ENCODE measurements around the gene SMARCD1.

The SMARCD1 gene

GRCh38 chr12:50120953-50121352, 35.8 kb downstream of the SMARCD1 start:
- Histone ChIP-seq H3K4me2 (ENCODE audit: low read depth, low read length, poor library complexity, severe bottlenecking) (no peak overlapping the region), H3K79me2 (ENCODE audit: insufficient read depth, low read length) (peaks cover 39% of the 10 kb centered on the region), H3F3A (ENCODE audit: low read depth) (peaks cover 3% of the 10 kb centered on the region; the same call in 1 of the 2 replicates), H3K9me2 (replicated peaks; ENCODE audit: low read depth, low read length) (no peaks in the 10 kb centered on the region), H3K9me3 (ENCODE audit: insufficient read depth, low read depth, low read length) (no peaks in the 10 kb centered on the region), H2AFZ (ENCODE audit: low read length) (no peak overlapping the region), H4K20me1 (ENCODE audit: insufficient read depth, low read length, poor library complexity, severe bottlenecking) (peaks cover 6% of the 10 kb centered on the region), H3K4me1 (ENCODE audit: insufficient read depth, low read length, poor library complexity, severe bottlenecking) (peaks cover 26% of the 10 kb centered on the region), H3K36me3 (ENCODE audit: insufficient read depth, low read length) (peaks cover 19% of the 10 kb centered on the region; the same call in 1 of the 2 replicates), H3K27me3 (ENCODE audit: insufficient read depth, low read length, poor library complexity, severe bottlenecking) (no peaks in the 10 kb centered on the region), H3K9ac (ENCODE audit: low read depth, low read length, poor library complexity, severe bottlenecking) (no peak overlapping the region), H3K4me3 (ENCODE audit: low read length, poor library complexity, severe bottlenecking) (no peak overlapping the region)
- TF ChIP-seq EZH2phosphoT487 (IDR thresholded peaks at IDR 0.05; ENCODE audit: borderline replicate concordance) (no peak), CTCF (conservative IDR thresholded peaks at IDR 0.05; ENCODE audit: low read length) (no peak)

DNA sequence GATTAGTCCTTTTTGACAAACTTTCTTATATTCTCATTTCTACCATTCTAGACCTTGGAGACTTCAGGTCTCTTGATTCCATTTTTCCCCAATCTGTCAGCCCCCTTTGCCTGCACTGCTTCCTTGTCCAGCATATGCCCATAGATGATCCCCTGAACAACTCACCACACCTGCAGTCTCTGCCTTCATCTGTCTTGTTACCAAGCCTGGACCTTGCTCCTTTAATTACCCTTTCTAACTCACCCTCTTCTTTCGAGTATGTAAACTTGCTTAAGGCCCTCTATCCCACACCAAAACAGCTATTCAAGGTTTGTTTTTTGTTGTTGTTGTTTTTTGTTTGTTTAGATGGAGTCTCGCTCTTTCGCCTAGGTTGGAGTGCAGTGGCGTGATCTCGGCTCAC, 36.5 kb downstream of the SMARCD1 start:
- Histone ChIP-seq H2AFZ (ENCODE audit: low read length) (no peak overlapping the region), H3K9me2 (replicated peaks; ENCODE audit: low read depth, low read length) (no peaks in the 10 kb centered on the region)
- TF ChIP-seq EZH2phosphoT487 (IDR thresholded peaks at IDR 0.05; ENCODE audit: borderline replicate concordance) (no peak), CTCF (conservative IDR thresholded peaks at IDR 0.05; ENCODE audit: low read length) (no peak)

DNA sequence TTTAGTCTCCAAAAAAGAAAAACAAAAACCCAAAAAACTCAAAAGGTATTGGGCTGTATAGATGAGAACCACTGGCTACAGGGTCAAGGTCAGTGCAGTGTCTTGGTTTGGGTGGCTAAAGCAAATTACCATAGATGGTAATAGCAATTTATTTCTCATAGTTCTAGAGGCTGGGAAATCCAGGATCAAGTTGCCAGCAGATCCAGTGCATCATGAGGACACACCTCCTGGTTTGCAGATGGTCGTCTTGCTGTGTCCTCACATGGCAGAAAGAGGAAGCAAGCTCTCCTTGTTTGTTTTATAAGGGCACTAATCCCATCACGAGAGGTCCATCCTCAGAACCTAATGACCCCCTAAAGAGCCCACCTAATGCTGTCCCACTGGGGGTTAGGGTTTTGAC, 38.1 kb downstream of the SMARCD1 start:
- H3K36me3 ChIP-seq (ENCODE audit: insufficient read depth, low read length): peaks cover 26% of the 10 kb centered on the region; the same call in 1 of the 2 replicates
- peaks cover 3% of the 10 kb centered on the region; the same call in 1 of the 2 replicates for H3F3A ChIP-seq (ENCODE audit: low read depth)
- peaks cover 21% of the 10 kb centered on the region; the same call in 1 of the 2 replicates for H3K79me2 ChIP-seq (ENCODE audit: insufficient read depth, low read length)
- H3K9ac ChIP-seq (ENCODE audit: low read depth, low read length, poor library complexity, severe bottlenecking): no peak overlapping the region
- H4K20me1 ChIP-seq (ENCODE audit: insufficient read depth, low read length, poor library complexity, severe bottlenecking): no peaks in the 10 kb centered on the region
- no peaks in the 10 kb centered on the region for H3K27me3 ChIP-seq (ENCODE audit: insufficient read depth, low read length, poor library complexity, severe bottlenecking)
- peaks cover 16% of the 10 kb centered on the region for H3K4me1 ChIP-seq (ENCODE audit: insufficient read depth, low read length, poor library complexity, severe bottlenecking)
- no peaks in the 10 kb centered on the region for H3K9me3 ChIP-seq (ENCODE audit: insufficient read depth, low read depth, low read length)
- TF ChIP-seq EZH2phosphoT487 (IDR thresholded peaks at IDR 0.05; ENCODE audit: borderline replicate concordance) (no peak), CTCF (conservative IDR thresholded peaks at IDR 0.05; ENCODE audit: low read length) (no peak)
- no peak overlapping the region for H2AFZ ChIP-seq (ENCODE audit: low read length)
- H3K9me2 ChIP-seq (replicated peaks; ENCODE audit: low read depth, low read length): no peaks in the 10 kb centered on the region
- H3K4me2 ChIP-seq (ENCODE audit: low read depth, low read length, poor library complexity, severe bottlenecking): no peak overlapping the region
- no peak overlapping the region for H3K4me3 ChIP-seq (ENCODE audit: low read length, poor library complexity, severe bottlenecking)

More for the DNA sequence above, 36.5 kb downstream of the SMARCD1 start:
- Histone ChIP-seq H3K4me1 (ENCODE audit: insufficient read depth, low read length, poor library complexity, severe bottlenecking) (peaks cover 21% of the 10 kb centered on the region), H4K20me1 (ENCODE audit: insufficient read depth, low read length, poor library complexity, severe bottlenecking) (peaks cover 2% of the 10 kb centered on the region), H3K9me3 (ENCODE audit: insufficient read depth, low read depth, low read length) (no peaks in the 10 kb centered on the region), H3K36me3 (ENCODE audit: insufficient read depth, low read length) (peaks cover 19% of the 10 kb centered on the region; the same call in 1 of the 2 replicates), H3K27me3 (ENCODE audit: insufficient read depth, low read length, poor library complexity, severe bottlenecking) (no peaks in the 10 kb centered on the region), H3K79me2 (ENCODE audit: insufficient read depth, low read length) (peaks cover 33% of the 10 kb centered on the region), H3K4me2 (ENCODE audit: low read depth, low read length, poor library complexity, severe bottlenecking) (no peak overlapping the region), H3F3A (ENCODE audit: low read depth) (peaks cover 3% of the 10 kb centered on the region; the same call in 1 of the 2 replicates), H3K9ac (ENCODE audit: low read depth, low read length, poor library complexity, severe bottlenecking) (no peak overlapping the region), H3K4me3 (ENCODE audit: low read length, poor library complexity, severe bottlenecking) (no peak overlapping the region)
